ENCODE data around the gene HIRA. TPM values are rescaled to one million over a fixed set of nuclear protein-coding genes. Genes with fewer than 3 reads are reported as not detected.

The HIRA gene
- polyA plus RNA-seq, 2 of the 4 experiments (the other 2 are of a cell fraction) = 12.3 to 16.6 TPM

DNA sequence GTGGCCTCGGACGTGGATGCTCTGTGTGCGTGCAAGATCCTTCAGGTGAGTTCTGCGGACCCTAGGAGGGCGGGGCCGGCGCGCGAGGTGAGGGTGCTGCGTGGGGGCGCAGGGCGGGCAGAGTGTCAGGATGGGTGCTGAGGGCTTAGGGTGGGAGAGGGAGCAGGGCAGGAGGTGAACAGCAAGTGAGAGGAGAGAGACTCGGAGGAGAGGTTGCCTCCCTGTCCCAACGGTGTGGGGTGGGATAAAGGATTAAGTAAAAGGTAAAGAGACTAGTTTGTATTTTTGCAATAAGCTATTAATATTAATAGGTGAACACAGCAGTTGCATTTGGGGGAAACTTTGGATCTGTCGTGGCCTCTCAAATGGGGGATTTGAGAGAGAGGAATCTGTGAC, 48.6 kb upstream of the HIRA start:
- H3K4me3 ChIP-seq = peak overlapping the region; percentile 96
- peak overlapping the region; percentile 83 to 98 for H3K27ac ChIP-seq
- H3K9me3 ChIP-seq = no peaks in the 10 kb centered on the region
- POLR2A ChIA-PET = interaction anchor here (1.3 to 1.6 kb wide), 2 partner anchors 9 to 48 kb away, joined by 4 to 5 read pairs; partner anchors contain the start of genes HIRA and MRPL40
- CTCF ChIA-PET = interaction anchor here (1.0 kb wide), 1 partner anchor 336 kb away, joined by 3 read pairs; the partner anchor contains the start of gene ESS2
- ATAC-seq (peak in 1 of 2 experiments; percentile 10; a peak in 3 of 6 replicates), FAIRE-seq (no peak), DNase-seq (ENCODE audit: low read depth in 1 of 2, low spot score in 1 of 2) (no peak)
- WGBS (ENCODE audit: missing lambda C conversion rate) = 0% methylated on average over 3 of the region's 15 CpGs
- H3K4me2 ChIP-seq = peak overlapping the region; percentile 94
- H3K4me1 ChIP-seq = peaks cover 13% of the 10 kb centered on the region
- TF ChIP-seq HDAC2 (IDR thresholded peaks at IDR 0.05) (no peak), MYC (IDR thresholded peaks at IDR 0.05; ENCODE audit: borderline replicate concordance, low read length) (no peak), ZNF302 (CRISPR knock-in tag; IDR thresholded peaks at IDR 0.05) (no peak)
- TF ChIP-seq, protein P1, sequence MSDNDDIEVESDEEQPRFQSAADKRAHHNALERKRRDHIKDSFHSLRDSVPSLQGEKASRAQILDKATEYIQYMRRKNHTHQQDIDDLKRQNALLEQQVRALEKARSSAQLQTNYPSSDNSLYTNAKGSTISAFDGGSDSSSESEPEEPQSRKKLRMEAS (IDR thresholded peaks at IDR 0.05) = no peak

DNA sequence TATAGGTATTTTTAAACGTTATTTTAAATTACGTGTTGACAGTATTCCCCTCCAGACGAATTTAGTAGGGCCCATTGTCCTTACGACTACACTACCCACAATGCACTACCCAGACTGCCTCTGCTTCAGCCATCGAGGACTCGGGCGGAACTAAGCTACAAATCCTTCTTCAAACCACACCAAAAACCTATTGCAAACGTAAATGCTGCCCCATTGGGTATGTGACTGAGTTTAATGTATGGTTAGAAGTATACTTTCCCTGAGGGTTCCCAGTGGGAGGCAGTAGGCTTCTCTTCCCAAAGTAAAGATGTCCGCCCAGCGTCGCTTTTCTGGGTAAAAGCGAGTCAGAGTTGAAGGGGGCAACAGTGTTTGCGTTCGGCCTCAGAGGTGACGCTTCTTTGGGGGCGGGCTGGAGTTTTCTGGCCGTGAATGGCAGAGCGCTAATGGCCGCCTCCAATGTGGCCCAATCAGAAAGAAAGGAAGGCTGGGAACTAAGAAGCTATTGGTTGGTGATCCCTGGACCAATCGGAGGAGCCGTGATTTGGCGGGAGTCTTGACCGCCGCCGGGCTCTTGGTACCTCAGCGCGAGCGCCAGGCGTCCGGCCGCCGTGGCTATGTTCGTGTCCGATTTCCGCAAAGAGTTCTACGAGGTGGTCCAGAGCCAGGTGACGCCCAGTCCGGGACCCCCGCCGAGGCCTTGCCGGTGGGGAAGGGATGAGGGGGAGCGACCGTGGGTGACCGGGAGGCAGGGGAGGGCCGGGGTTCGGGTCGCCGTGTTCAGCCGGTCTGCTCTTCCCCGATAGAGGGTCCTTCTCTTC, 48.0 kb upstream of the HIRA start, which contains the start of gene CDC45:
Gene CDC45, plus strand, starts transcription at position 566 of the 818 bp plus-strand sequence. Its CDS starts 49 bp downstream, at position 615.
- H3K4me2 ChIP-seq = peak within 1 kb of the TSS; percentile 98
- H3K4me1 ChIP-seq = peaks cover 13% of the 10 kb centered on the region
- peak within 1 kb of the TSS; percentile 98 for H3K27ac ChIP-seq
- no peaks in the 10 kb centered on the region for H3K9me3 ChIP-seq
- FAIRE-seq = no peak
- CTCF ChIA-PET = interaction anchor here (1.0 kb wide), 1 partner anchor 335 kb away, joined by 3 read pairs; the partner anchor contains the start of gene ESS2
- POLR2A ChIA-PET = interaction anchor here (0.6 to 1.6 kb wide), 3 partner anchors 10 to 150 kb away, joined by 3 to 5 read pairs (median 4); partner anchors contain the start of genes HIRA and MRPL40
- peak; percentile 96 for ATAC-seq
- DNase-seq (ENCODE audit: low read depth in 1 of 2, low spot score in 1 of 2) = peak; percentile 89 to 96
- WGBS (ENCODE audit: missing lambda C conversion rate) = 2% methylated on average over 31 of the region's 50 CpGs
- H3K4me3 ChIP-seq = peak within 1 kb of the TSS; percentile 96
- TF ChIP-seq HOXB13 (CRISPR knock-in tag; IDR thresholded peaks at IDR 0.05; ENCODE audit: low read depth) (no peak), BHLHE40 (IDR thresholded peaks at IDR 0.05; ENCODE audit: low read depth, low read length) (no peak), HOXB5 (CRISPR knock-in tag; IDR thresholded peaks at IDR 0.05) (no peak), FOSB (CRISPR knock-in tag; IDR thresholded peaks at IDR 0.05) (no peak), NPAS2 (CRISPR knock-in tag; IDR thresholded peaks at IDR 0.05; ENCODE audit: borderline replicate concordance) (no peak), JUNB (IDR thresholded peaks at IDR 0.05) (no peak), EHMT2 (IDR thresholded peaks at IDR 0.05; ENCODE audit: low read depth) (no peak), CHD2 (IDR thresholded peaks at IDR 0.05; ENCODE audit: low read length, partially characterized antibody) (no peak), SREBF2 (IDR thresholded peaks at IDR 0.05) (no peak), KDM1A (IDR thresholded peaks at IDR 0.05; ENCODE audit: low read depth) (no peak), EP300 (IDR thresholded peaks at IDR 0.05) (no peak), SMC3 (IDR thresholded peaks at IDR 0.05) (no peak), HDAC2 (IDR thresholded peaks at IDR 0.05) (0 out of 2 replicates have a peak, but pooled peaks have one; percentile 56), GATA3 (IDR thresholded peaks at IDR 0.05; ENCODE audit: borderline replicate concordance) (no peak), POLR2A (IDR thresholded peaks at IDR 0.05; ENCODE audit: low read length) (no peak), JUN (IDR thresholded peaks at IDR 0.05) (peak in 1 of 2 experiments; percentile 34; a peak in 1 of 5 replicates), RAD21 (conservative IDR thresholded peaks at IDR 0.05 in 1 of 2, IDR thresholded peaks at IDR 0.05 in 1 of 2) (no peak), EHF (CRISPR knock-in tag; IDR thresholded peaks at IDR 0.05) (no peak), FOXS1 (CRISPR knock-in tag; IDR thresholded peaks at IDR 0.05) (no peak), TFCP2L1 (CRISPR knock-in tag; IDR thresholded peaks at IDR 0.05) (no peak), CBX8 (IDR thresholded peaks at IDR 0.05) (no peak), HOXA7 (CRISPR knock-in tag; IDR thresholded peaks at IDR 0.05) (no peak), CBX2 (IDR thresholded peaks at IDR 0.05; ENCODE audit: borderline replicate concordance, low read depth) (no peak)
- TF ChIP-seq, protein P2, sequence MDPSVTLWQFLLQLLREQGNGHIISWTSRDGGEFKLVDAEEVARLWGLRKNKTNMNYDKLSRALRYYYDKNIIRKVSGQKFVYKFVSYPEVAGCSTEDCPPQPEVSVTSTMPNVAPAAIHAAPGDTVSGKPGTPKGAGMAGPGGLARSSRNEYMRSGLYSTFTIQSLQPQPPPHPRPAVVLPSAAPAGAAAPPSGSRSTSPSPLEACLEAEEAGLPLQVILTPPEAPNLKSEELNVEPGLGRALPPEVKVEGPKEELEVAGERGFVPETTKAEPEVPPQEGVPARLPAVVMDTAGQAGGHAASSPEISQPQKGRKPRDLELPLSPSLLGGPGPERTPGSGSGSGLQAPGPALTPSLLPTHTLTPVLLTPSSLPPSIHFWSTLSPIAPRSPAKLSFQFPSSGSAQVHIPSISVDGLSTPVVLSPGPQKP (IDR thresholded peaks at IDR 0.05; ENCODE audit: low read depth, low read length) = no peak
- TF ChIP-seq, protein P3, sequence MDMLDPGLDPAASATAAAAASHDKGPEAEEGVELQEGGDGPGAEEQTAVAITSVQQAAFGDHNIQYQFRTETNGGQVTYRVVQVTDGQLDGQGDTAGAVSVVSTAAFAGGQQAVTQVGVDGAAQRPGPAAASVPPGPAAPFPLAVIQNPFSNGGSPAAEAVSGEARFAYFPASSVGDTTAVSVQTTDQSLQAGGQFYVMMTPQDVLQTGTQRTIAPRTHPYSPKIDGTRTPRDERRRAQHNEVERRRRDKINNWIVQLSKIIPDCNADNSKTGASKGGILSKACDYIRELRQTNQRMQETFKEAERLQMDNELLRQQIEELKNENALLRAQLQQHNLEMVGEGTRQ (IDR thresholded peaks at IDR 0.05) = no peak
- TF ChIP-seq, protein P4, sequence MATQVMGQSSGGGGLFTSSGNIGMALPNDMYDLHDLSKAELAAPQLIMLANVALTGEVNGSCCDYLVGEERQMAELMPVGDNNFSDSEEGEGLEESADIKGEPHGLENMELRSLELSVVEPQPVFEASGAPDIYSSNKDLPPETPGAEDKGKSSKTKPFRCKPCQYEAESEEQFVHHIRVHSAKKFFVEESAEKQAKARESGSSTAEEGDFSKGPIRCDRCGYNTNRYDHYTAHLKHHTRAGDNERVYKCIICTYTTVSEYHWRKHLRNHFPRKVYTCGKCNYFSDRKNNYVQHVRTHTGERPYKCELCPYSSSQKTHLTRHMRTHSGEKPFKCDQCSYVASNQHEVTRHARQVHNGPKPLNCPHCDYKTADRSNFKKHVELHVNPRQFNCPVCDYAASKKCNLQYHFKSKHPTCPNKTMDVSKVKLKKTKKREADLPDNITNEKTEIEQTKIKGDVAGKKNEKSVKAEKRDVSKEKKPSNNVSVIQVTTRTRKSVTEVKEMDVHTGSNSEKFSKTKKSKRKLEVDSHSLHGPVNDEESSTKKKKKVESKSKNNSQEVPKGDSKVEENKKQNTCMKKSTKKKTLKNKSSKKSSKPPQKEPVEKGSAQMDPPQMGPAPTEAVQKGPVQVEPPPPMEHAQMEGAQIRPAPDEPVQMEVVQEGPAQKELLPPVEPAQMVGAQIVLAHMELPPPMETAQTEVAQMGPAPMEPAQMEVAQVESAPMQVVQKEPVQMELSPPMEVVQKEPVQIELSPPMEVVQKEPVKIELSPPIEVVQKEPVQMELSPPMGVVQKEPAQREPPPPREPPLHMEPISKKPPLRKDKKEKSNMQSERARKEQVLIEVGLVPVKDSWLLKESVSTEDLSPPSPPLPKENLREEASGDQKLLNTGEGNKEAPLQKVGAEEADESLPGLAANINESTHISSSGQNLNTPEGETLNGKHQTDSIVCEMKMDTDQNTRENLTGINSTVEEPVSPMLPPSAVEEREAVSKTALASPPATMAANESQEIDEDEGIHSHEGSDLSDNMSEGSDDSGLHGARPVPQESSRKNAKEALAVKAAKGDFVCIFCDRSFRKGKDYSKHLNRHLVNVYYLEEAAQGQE (IDR thresholded peaks at IDR 0.05) = no peak
- TF ChIP-seq, protein P5, sequence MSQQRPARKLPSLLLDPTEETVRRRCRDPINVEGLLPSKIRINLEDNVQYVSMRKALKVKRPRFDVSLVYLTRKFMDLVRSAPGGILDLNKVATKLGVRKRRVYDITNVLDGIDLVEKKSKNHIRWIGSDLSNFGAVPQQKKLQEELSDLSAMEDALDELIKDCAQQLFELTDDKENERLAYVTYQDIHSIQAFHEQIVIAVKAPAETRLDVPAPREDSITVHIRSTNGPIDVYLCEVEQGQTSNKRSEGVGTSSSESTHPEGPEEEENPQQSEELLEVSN (IDR thresholded peaks at IDR 0.05; ENCODE audit: borderline replicate concordance, low read depth) = peak; percentile 83; the same call in 1 of the 2 replicates
- TF ChIP-seq, protein P6, sequence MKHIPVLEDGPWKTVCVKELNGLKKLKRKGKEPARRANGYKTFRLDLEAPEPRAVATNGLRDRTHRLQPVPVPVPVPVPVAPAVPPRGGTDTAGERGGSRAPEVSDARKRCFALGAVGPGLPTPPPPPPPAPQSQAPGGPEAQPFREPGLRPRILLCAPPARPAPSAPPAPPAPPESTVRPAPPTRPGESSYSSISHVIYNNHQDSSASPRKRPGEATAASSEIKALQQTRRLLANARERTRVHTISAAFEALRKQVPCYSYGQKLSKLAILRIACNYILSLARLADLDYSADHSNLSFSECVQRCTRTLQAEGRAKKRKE (CRISPR knock-in tag; IDR thresholded peaks at IDR 0.05; ENCODE audit: low read depth) = no peak

Data from A549 (cell line).